Left lung (tissue), 14 donors: ENCODE results near the gene STARD7. TPM values are rescaled to one million over a fixed set of nuclear protein-coding genes. Genes with fewer than 3 reads are reported as not detected.
"Not testable (repeated sequence)": the region's sequence is repeated elsewhere in the genome, so short reads cannot be mapped to it uniquely, and the experiment has no call there.

Source experiments
- ATAC-seq: fragments of 200-7000 bp; cut with Tn5 transposase; one replicate; pipeline ENCODE4 v1.9.1; 2020; ENCODE audit warnings: moderate library complexity
- DNase-seq, 4 donors: peaks; one replicate each; pipeline ENCODE4 v3.0.0-alpha.2; 2013 to 2020
- H3K27ac ChIP-seq, 2 donors: fragments of 200-600 bp; sonication (generic) in 1 of 2; one replicate each; pipeline versions ENCODE4 v1.5.0 to v1.8.0; 2020 to 2021
- H3K27me3 ChIP-seq, 2 donors: fragments of 200-600 bp; sonication (generic) in 1 of 2; one replicate each; pipeline versions ENCODE4 v1.5.0 to v1.8.0; 2020 to 2021
- H3K36me3 ChIP-seq, 2 donors: fragments of 200-600 bp; sonication (generic) in 1 of 2; one replicate each; pipeline versions ENCODE4 v1.5.0 to v1.8.0; 2020 to 2021
- H3K4me1 ChIP-seq, 2 donors: fragments of 200-600 bp; one replicate each; pipeline ENCODE4 v1.8.0; 2021
- H3K4me3 ChIP-seq, 2 donors: fragments of 200-600 bp; sonication (generic) in 1 of 2; one replicate each; pipeline versions ENCODE4 v1.5.0 to v1.8.0; 2020 to 2021; ENCODE audit warnings: mild to moderate bottlenecking in 1 of 2
- H3K9me3 ChIP-seq, 2 donors: fragments of 200-600 bp; sonication (generic) in 1 of 2; one replicate each; pipeline versions ENCODE4 v1.5.0 to v1.8.0; 2020 to 2021
- CTCF ChIP-seq, 2 donors: fragments of 200-600 bp; sonication (generic) in 1 of 2; IDR thresholded peaks; one replicate each; pipeline versions ENCODE4 v1.5.0 to v1.8.0; 2021; ENCODE audit warnings: antibody characterized with exemption in 2 of 2
- intact Hi-C, 2 donors: fragments of 100-400 bp; cut with DNase I; formaldehyde crosslinking; loops; one replicate each; pipeline versions ENCODE4 v1.11.2 to v1.14.2; 2022
- long read RNA-seq, 12 donors: library from polyadenylated mRNA in 2 of 12; unstranded in 2 of 12; transcript quantifications; one replicate each; pipeline ENCODE4 v2.0.0 and lab custom pipeline, GENCODE V29; 2019 to 2026
- polyA plus RNA-seq, 6 donors: library from polyadenylated mRNA; unstranded; fragments of 120-200 nt; gene quantifications; one replicate each; pipeline ENCODE4 v1.2.1, GENCODE V29; 2013; ENCODE audit not compliant: insufficient read length in 6 of 6
- total RNA-seq, 2 donors: library from RNA; stranded (reverse); fragmentation: NEBNext Ultra II Directional; extraction: Animal tissue kit (Norgen Biotek cat#: 25700); gene quantifications; one replicate each; pipeline ENCODE4 v1.2.1, GENCODE V29; 2021
- donor health status: DM: no; HTN: yes; CAD: no.
- donor health status: DM: no; HTN: no; CAD: no.

Gene STARD7
- total RNA-seq (100 to 1,000 TPM; 132 to 142 TPM), polyA plus RNA-seq (100 to 1,000 TPM in 5 of 6 donors, 10 to 100 TPM in 1; 99.2 to 120 (median 108) TPM)
- long read RNA-seq, donor 1, transcript STARD7-201 (8 exons, 3,368 nt), result major isoform, 27 of 31 reads
- long read RNA-seq, donor 1, partial matches to known transcripts, result 0 of 31 reads
- long read RNA-seq, donor 1, other reads (novel, unspliced or antisense), result 0 of 31 reads
- long read RNA-seq, donor 2, transcript STARD7-201 (8 exons, 3,368 nt), result major isoform, 36 of 49 reads
- long read RNA-seq, donor 2, partial matches to known transcripts, result 11 of 49 reads
- long read RNA-seq, donor 2, other reads (novel, unspliced or antisense), result 0 of 49 reads
- long read RNA-seq, donor 3, transcript STARD7-201 (8 exons, 3,368 nt), result major isoform, 21 of 22 reads
- long read RNA-seq, donor 3, partial matches to known transcripts, result 0 of 22 reads
- long read RNA-seq, donor 3, other reads (novel, unspliced or antisense), result 0 of 22 reads
- long read RNA-seq, donor 4, transcript STARD7-201 (8 exons, 3,368 nt), result major isoform, 13 of 28 reads
- long read RNA-seq, donor 4, partial matches to known transcripts, result 4 of 28 reads
- long read RNA-seq, donor 4, other reads (novel, unspliced or antisense), result 11 of 28 reads
- long read RNA-seq, donor 5, transcript STARD7-201 (8 exons, 3,368 nt), result major isoform, 25 of 29 reads
- long read RNA-seq, donor 5, partial matches to known transcripts, result 0 of 29 reads
- long read RNA-seq, donor 5, other reads (novel, unspliced or antisense), result 0 of 29 reads
- long read RNA-seq, donor 6, transcript STARD7-201 (8 exons, 3,368 nt), result major isoform, 15 of 16 reads
- long read RNA-seq, donor 6, partial matches to known transcripts, result 0 of 16 reads
- long read RNA-seq, donor 6, other reads (novel, unspliced or antisense), result 0 of 16 reads
- long read RNA-seq, donor 7, transcript STARD7-201 (8 exons, 3,368 nt), result major isoform, 7 of 48 reads
- long read RNA-seq, donor 7, partial matches to known transcripts, result 7 of 48 reads
- long read RNA-seq, donor 7, other reads (novel, unspliced or antisense), result 34 of 48 reads
- long read RNA-seq, donor 8, transcript STARD7-201 (8 exons, 3,368 nt), result major isoform, 26 of 29 reads
- long read RNA-seq, donor 8, partial matches to known transcripts, result 0 of 29 reads
- long read RNA-seq, donor 8, other reads (novel, unspliced or antisense), result 0 of 29 reads
- long read RNA-seq, donor 9, result 0 reads
- long read RNA-seq, donor 10, partial matches to known transcripts, result 1 of 6 reads
- long read RNA-seq, donor 10, other reads (novel, unspliced or antisense), result 4 of 6 reads
- long read RNA-seq, donor 11, transcript STARD7-201 (8 exons, 3,368 nt), result major isoform, 46 of 47 reads
- long read RNA-seq, donor 11, partial matches to known transcripts, result 0 of 47 reads
- long read RNA-seq, donor 11, other reads (novel, unspliced or antisense), result 0 of 47 reads
- long read RNA-seq, donor 12, transcript STARD7-201 (8 exons, 3,368 nt), result major isoform, 15 of 15 reads
- long read RNA-seq, donor 12, partial matches to known transcripts, result 0 of 15 reads
- long read RNA-seq, donor 12, other reads (novel, unspliced or antisense), result 0 of 15 reads

GRCh38 chr2:96208143-96209010 is at the start of gene STARD7:
Gene STARD7, minus strand, starts transcription at chr2:96208827. Its CDS starts 393 bp downstream, at chr2:96208434.
- intact Hi-C loops, result no loop called here
- Histone ChIP-seq H3K36me3 (no peaks in the 10 kb centered on the region), H3K27ac (peak within 1 kb of the TSS; percentile 95 to 98), H3K4me1 (peaks cover 38 to 54% of the 10 kb centered on the region in 2 donors), H3K27me3 (no peaks in the 10 kb centered on the region), H3K4me3 (peak within 1 kb of the TSS; percentile 97 to 98), H3K9me3 (no peaks in the 10 kb centered on the region)
- TF ChIP-seq CTCF (IDR thresholded peaks at IDR 0.05), result no peak
- ATAC-seq (peak; percentile 96), DNase-seq (peak; percentile 96 to 99 (median 98))

GRCh38 chr2:96257744-96258143 is 49.1 kb upstream of the STARD7 start:
- H3K27me3 ChIP-seq, intact Hi-C loops, H3K4me3 ChIP-seq, DNase-seq, H3K9me3 ChIP-seq: not testable (repeated sequence)
- H3K27ac ChIP-seq, result peak overlapping the region; percentile 81 to 95
- H3K36me3 ChIP-seq, result peaks cover 0 to 65% of the 10 kb centered on the region in 2 donors
- peak; percentile 10 for ATAC-seq
- H3K4me1 ChIP-seq, result peaks cover 20 to 97% of the 10 kb centered on the region in 2 donors

GRCh38 chr2:96256611-96257113 is 48.0 kb upstream of the STARD7 start:
- Histone ChIP-seq H3K27me3 (no peaks in the 10 kb centered on the region), H3K9me3 (no peaks in the 10 kb centered on the region), H3K36me3 (peaks cover 0 to 70% of the 10 kb centered on the region in 2 donors), H3K4me1 (peaks cover 20 to 97% of the 10 kb centered on the region in 2 donors), H3K27ac (peak overlapping the region; percentile 69 to 95), H3K4me3 (no peak overlapping the region)
- ATAC-seq (no peak), DNase-seq (no peak)
- intact Hi-C loops, result no loop called here
- TF ChIP-seq CTCF (IDR thresholded peaks at IDR 0.05), result no peak

- DNase-seq, result no peak
- no peak for TF ChIP-seq CTCF (IDR thresholded peaks at IDR 0.05)
- H3K27me3 ChIP-seq, result no peaks in the 10 kb centered on the region
- no peak overlapping the region for H3K4me3 ChIP-seq
- H3K4me1 ChIP-seq, result peaks cover 7 to 95% of the 10 kb centered on the region in 2 donors
- H3K27ac ChIP-seq, result peak overlapping the region in 1 of 2 donors; percentile 95
- intact Hi-C loops, result no loop called here
- peaks cover 0 to 75% of the 10 kb centered on the region in 2 donors for H3K36me3 ChIP-seq
- no peak for ATAC-seq
- no peaks in the 10 kb centered on the region for H3K9me3 ChIP-seq
Measured at GRCh38 chr2:96254571-96254970, 45.9 kb upstream of the STARD7 start.
